GM19395 (cell line): ENCODE results near the gene KISS1R.

ENCODE experiments used
- ATAC-seq: cut with Tn5 transposase; IDR thresholded peaks from one replicate; pipeline ENCODE4 v1.9.1; 2021; ENCODE audit warnings: mild to moderate bottlenecking, moderate library complexity; ENCODE audit not compliant: unreplicated experiment

KISS1R gene

DNA sequence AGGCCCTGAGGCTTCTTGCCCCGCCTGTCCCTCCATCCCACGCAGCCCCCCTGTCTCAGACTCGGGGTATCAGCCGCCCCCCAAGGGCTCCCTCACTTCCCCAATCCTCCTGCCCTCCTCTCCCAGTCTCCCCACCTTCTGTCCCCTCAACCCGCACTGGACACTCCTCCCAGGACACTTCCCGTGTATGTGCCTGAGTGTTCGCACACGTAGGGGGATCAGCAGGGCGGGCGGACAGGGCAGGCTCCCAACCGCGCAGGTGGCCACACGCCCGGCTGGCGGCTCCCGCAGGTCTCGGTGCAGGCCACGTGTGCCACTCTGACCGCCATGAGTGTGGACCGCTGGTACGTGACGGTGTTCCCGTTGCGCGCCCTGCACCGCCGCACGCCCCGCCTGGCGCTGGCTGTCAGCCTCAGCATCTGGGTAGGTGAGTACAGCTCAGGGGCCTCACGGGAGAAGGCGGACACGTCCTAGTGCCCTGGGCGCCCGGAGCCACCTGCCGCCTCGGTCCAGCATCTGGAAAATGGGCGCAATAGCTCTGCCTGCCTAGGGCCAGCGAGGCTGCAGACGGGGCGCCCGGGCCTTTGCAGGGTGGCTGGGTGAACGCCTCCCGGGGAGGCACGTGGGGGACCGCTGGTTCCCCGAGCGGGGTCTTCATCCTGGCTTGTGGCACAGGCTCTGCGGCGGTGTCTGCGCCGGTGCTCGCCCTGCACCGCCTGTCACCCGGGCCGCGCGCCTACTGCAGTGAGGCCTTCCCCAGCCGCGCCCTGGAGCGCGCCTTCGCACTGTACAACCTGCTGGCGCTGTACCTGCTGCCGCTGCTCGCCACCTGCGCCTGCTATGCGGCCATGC, 2.3 kb downstream of the KISS1R start:
- ATAC-seq, result no peak

DNA sequence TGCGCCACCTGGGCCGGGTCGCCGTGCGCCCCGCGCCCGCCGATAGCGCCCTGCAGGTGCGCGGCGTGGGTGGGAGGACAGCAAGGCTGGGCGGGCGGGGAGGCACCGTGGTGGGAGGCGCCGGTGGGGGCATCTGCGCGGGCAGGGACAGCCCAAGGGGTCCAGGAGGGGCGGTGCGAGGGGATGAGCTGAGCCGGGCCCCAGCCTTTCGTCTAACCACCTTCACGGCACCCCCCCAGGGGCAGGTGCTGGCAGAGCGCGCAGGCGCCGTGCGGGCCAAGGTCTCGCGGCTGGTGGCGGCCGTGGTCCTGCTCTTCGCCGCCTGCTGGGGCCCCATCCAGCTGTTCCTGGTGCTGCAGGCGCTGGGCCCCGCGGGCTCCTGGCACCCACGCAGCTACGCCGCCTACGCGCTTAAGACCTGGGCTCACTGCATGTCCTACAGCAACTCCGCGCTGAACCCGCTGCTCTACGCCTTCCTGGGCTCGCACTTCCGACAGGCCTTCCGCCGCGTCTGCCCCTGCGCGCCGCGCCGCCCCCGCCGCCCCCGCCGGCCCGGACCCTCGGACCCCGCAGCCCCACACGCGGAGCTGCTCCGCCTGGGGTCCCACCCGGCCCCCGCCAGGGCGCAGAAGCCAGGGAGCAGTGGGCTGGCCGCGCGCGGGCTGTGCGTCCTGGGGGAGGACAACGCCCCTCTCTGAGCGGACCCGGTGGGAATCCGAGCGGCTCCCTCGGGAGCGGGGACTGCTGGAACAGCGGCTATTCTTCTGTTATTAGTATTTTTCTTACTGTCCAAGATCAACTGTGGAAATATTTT, 3.1 kb downstream of the KISS1R start:
- no peak for ATAC-seq

GRCh38 chr19:924553-925086, 7.5 kb downstream of the KISS1R start:
- ATAC-seq, result no peak

DNA sequence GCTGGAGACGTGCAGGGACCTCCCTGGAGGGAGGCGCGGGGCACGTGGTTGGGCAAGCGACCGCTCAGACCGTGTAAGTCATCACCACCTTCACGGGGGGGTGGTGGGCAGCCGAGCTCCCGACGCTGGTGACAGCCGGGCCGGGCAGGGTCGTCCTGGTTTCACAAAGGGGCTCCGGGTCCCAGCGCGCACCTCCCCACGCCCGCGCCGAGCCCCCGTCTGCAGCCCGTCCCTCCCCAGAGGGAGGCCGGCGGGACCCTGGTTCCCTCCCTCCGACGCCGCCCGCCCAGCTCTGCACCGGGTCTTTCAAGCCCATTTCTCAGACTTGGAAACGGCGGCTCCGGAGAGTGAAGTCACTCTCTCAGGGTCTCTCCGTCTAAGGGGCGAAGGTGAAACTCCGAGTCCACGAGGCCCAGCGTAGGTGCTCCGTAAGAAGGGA, 8.0 kb downstream of the KISS1R start:
- ATAC-seq, result no peak

- ATAC-seq, result no peak
Observed at GRCh38 chr19:925526-926322, 8.6 kb downstream of the KISS1R start, which contains the start of gene ARID3A. TSS of gene ARID3A (plus strand) at chr19:926035. CDS start at chr19:929529, 3,494 bp downstream.

- ATAC-seq, result no peak
Observed at GRCh38 chr19:926323-926588, 9.1 kb downstream of the KISS1R start.

GRCh38 chr19:926589-927350, 9.6 kb downstream of the KISS1R start:
- ATAC-seq, result no peak

- no peak for ATAC-seq
Observed at GRCh38 chr19:927351-927779, 10.2 kb downstream of the KISS1R start.

GRCh38 chr19:927780-928401, 10.8 kb downstream of the KISS1R start:
- ATAC-seq, result no peak

DNA sequence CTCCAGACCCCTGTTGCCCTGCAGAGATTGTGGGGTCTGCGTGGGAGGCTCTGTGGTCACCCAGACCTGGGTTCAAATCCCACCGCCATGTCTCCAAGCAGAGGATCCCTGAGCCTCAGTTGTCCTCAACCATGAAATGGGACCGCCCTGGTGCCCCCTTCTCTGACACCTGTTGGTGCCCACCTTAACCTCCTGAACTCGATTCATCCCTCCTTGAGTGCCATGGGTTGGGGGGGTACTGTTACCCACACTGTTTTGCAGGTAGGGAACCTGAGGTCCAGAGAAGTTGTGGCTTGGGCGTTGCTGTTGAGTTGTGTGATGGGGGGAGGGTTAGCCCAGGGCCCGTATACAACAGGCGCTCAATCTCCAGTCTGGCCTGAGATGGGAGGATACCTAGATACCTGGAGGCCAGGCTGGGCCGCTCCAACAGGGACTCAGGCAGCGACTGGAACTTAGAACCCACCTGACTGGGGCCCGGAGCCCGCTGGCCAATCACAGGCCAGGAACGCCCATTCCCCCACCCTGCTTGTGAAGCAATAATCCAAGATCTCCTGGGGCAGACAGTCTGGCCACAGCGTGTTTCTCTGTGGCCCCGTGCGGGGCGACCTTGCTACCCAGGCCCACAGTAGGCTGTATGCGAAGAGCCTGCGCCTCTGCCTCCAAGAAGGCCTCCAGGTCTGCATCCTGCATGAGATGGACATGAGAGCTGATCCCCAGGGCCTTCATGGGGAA, 11.5 kb downstream of the KISS1R start:
- no peak for ATAC-seq

DNA sequence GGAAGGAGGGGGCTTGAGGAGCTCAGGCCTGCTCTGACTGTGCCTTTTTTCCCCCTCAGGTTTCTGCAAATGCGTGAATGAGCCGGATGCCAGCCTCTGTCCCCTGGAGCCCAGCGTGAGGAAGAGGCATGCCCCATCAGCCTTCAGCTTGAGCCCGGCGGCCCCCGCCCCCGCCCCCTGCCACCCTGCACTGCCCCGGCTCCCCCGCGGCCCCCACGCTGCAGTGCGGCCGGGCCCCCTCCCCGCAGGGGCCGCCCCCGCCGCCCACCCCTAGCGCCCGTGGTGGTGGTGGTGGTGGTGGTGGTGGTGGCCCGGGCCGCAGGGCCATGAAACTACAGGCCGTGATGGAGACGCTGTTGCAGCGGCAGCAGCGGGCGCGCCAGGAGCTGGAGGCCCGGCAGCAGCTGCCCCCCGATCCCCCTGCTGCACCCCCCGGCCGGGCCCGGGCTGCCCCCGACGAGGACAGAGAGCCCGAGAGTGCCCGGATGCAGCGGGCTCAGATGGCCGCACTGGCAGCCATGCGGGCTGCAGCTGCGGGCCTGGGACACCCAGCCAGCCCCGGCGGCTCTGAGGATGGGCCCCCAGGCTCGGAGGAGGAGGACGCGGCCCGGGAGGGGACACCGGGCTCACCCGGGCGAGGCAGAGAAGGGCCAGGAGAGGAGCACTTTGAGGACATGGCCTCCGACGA, 12.2 kb downstream of the KISS1R start:
- no peak for ATAC-seq

- no peak for ATAC-seq
Observed at GRCh38 chr19:929891-930258, 12.7 kb downstream of the KISS1R start.

- ATAC-seq, result no peak
Observed at GRCh38 chr19:931860-932647, 14.9 kb downstream of the KISS1R start.

DNA sequence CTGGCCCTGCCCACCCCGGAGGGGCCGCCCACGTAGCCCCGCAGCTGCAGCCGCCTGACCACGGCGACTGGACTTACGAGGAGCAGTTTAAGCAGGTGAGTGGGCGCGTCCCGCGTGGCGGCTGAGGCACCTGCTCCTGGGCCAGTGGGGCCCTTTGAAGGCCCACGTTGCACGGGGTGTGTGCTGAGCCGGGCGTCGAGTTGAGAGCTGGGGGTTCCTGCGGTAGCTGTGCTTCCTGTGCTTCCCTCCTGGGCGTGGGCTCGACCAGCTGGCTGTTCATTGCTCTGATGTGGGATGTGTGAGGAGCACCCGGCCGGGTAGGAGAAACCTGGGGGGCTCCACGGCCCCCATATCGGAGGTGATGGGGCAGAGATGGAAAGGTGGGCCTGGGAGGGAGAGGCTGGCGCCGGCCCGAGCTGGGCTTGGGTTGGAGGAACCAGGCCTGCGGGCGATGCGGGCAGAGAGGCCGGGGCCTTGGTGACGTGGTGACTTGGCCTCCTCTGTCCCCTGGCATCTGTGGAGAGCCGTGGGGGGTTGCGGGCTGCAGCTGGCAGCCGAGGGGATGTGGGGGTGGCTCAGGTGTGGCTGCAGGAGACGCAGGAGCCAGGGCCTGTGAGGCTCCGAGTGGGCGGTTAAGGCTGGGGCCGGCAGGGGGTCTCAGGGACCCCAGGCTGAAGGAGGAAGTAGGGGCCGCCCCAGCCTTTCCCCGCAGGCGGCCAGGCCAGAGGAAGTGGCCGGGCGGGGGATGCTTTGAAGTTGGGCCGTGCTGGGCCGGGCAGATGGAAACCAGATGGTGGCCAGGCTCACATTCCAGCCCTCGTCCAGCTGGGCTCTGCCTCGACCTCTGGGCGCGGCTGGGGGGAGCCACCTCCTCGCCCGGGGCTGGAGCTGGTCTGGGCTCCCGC, 15.8 kb downstream of the KISS1R start:
- ATAC-seq, result no peak

DNA sequence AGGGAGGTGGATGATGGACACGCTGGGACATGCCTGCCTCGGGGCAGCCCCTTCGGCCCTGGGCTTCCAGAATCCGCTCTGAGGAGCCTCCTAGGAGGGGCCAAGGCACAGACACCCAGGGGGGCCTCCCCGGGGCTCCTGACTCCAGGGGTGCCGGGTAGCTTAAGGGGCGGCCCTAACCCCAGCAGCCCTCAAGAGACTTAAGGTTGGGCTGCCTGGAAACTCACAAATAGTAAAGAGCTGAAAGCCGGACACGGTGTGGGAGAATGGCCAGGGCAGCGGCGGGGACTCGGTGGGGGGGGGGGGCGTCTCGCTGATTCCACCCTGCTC, 16.4 kb downstream of the KISS1R start:
- no peak for ATAC-seq

- ATAC-seq, result no peak
Observed at GRCh38 chr19:934197-934840, 17.2 kb downstream of the KISS1R start.
